ENCODE measurements around the gene LEMD3.

DNA sequence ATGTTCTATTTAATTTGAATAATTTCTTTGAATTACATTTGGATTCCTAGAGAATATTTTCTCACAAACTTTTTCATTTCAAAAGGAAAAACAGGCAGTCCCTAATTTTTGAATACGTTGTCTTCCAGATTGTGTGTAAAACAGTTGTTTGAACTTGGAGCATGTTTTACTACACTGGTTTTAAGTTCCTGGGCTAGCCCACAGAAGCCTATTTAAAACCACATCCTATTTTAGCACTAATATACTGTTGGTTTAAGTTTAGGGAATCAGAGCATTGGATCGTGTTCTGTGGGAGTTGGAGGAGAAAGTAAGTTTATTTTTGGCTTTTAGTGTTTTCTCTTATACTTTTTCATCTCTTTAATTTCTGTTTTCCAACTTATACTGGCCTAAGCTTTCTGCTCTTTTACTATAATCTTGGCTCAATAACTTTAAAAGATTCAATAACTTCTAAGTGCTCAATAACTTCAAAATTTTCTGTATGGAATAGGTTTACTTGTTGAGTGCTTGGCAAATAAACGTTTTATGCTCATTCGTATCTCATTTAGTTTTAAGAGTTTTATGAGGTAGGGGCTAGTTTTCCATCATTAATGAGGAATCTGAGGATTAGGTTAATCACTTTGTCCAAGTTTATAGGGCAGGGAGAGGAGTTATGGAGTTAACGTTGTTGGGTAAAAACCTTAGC is 14.9 kb downstream of the LEMD3 start:
- TF ChIP-seq, protein P1, sequence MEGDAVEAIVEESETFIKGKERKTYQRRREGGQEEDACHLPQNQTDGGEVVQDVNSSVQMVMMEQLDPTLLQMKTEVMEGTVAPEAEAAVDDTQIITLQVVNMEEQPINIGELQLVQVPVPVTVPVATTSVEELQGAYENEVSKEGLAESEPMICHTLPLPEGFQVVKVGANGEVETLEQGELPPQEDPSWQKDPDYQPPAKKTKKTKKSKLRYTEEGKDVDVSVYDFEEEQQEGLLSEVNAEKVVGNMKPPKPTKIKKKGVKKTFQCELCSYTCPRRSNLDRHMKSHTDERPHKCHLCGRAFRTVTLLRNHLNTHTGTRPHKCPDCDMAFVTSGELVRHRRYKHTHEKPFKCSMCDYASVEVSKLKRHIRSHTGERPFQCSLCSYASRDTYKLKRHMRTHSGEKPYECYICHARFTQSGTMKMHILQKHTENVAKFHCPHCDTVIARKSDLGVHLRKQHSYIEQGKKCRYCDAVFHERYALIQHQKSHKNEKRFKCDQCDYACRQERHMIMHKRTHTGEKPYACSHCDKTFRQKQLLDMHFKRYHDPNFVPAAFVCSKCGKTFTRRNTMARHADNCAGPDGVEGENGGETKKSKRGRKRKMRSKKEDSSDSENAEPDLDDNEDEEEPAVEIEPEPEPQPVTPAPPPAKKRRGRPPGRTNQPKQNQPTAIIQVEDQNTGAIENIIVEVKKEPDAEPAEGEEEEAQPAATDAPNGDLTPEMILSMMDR (IDR thresholded peaks at IDR 0.05), result no peak
- TF ChIP-seq POLR2A (IDR thresholded peaks at IDR 0.05) (no peak), EP300 (IDR thresholded peaks at IDR 0.05) (no peak)

All from tibial nerve (tissue), 4 donors.